Left ventricle myocardium inferior (tissue), 1 donor: ENCODE measurements around the gene JDP2. TPM values are rescaled to one million over a fixed set of nuclear protein-coding genes. Genes with fewer than 3 reads are reported as not detected.

Experiments
- DNase-seq: peaks from one replicate; pipeline ENCODE4 v3.0.0-alpha.2; 2020
- H3K27ac ChIP-seq: fragments of 200-600 bp; replicated peaks from 2 replicates; pipeline ENCODE4 v1.8.0; 2021
- H3K27me3 ChIP-seq: fragments of 200-600 bp; 2 replicates; pipeline ENCODE4 v1.8.0; 2021; ENCODE audit warnings: low read depth
- H3K36me3 ChIP-seq: fragments of 200-600 bp; 2 replicates; pipeline ENCODE4 v1.8.0; 2021
- H3K4me1 ChIP-seq: fragments of 200-600 bp; 2 replicates; pipeline ENCODE4 v1.8.0; 2021
- H3K4me3 ChIP-seq: fragments of 200-600 bp; 2 replicates; pipeline ENCODE4 v1.8.0; 2021; ENCODE audit warnings: mild to moderate bottlenecking, moderate library complexity
- H3K9me3 ChIP-seq: fragments of 200-600 bp; replicated peaks from 2 replicates; pipeline ENCODE4 v1.8.0; 2021
- CTCF ChIP-seq: fragments of 200-600 bp; IDR thresholded peaks from 2 replicates; pipeline ENCODE4 v1.8.0; 2021; ENCODE audit warnings: antibody characterized with exemption, mild to moderate bottlenecking, borderline replicate concordance
- intact Hi-C: fragments of 100-400 bp; cut with micrococcal nuclease; formaldehyde crosslinking; loops from one replicate; pipeline ENCODE4 v1.11.0; 2022
- total RNA-seq: library from RNA; stranded (reverse); fragmentation: NEBNext Ultra II Directional; extraction: Animal tissue kit (Norgen Biotek cat#: 25700); gene quantifications from one replicate; pipeline ENCODE4 v1.2.1, GENCODE V29; 2021
- donor health status: DM: no; HTN: yes; CAD: no; lungs with severe emphysema.

The JDP2 gene
- total RNA-seq, 1 donor from 2014 or later = 21.9 TPM

DNA sequence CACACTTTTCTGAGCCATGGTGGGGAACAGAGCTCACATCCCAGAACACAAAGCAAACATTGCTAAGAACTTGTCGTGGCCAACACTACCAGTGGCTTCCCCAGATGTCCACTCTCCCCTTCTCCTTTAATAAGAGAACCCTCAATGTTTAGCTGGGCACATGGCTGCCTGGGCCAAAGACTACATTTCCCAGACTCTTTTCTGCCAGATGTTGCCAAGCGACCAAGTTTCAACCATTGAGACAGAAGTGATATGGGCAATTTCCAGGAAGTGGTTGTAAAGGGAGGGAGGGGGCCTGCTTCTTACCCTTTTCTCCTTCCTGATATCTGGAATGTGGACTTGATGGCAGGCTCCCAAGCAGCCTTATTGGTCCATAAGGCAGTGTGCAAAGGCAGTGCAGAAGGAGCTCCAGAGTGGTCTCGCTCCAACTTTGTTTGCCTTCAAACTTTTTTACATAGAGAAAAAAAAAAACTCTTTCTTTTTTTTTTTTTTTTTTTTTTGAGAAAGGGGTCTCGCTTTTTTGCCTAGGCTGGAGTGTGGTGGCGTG lies 24.9 kb upstream of the JDP2 start:
- peaks cover 11% of the 10 kb centered on the region for H3K9me3 ChIP-seq
- no peaks in the 10 kb centered on the region for H3K36me3 ChIP-seq
- peaks cover 29% of the 10 kb centered on the region for H3K4me1 ChIP-seq
- intact Hi-C loops = no loop called here
- no peaks in the 10 kb centered on the region for H3K27me3 ChIP-seq
- no peak overlapping the region for H3K4me3 ChIP-seq
- DNase-seq = no peak
- no peak overlapping the region for H3K27ac ChIP-seq
- TF ChIP-seq CTCF = no peak

DNA sequence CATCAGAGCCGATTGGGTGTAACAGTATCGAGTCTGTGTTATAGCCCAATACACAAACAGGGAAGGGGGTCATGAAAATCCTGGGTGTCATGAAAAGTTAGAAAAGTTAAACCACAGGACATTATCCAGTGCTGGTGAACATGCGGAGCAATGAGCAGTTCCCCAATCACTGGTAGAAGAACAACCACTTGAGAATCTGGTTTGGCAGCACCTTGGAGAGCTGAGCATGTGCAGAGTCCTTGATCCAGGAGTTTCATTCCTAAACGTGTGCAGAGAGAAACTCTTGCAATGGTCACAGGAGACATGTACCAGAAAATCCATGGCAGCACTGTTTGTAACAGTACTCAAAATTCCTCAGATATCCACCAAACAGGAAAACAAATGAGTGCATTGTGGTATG lies 23.0 kb upstream of the JDP2 start:
- DNase-seq = no peak
- H3K36me3 ChIP-seq = no peaks in the 10 kb centered on the region
- no peak overlapping the region for H3K27ac ChIP-seq
- TF ChIP-seq CTCF = no peak
- no peaks in the 10 kb centered on the region for H3K9me3 ChIP-seq
- H3K27me3 ChIP-seq = no peaks in the 10 kb centered on the region
- H3K4me1 ChIP-seq = peaks cover 24% of the 10 kb centered on the region
- no peak overlapping the region for H3K4me3 ChIP-seq
- intact Hi-C loops = no loop called here

- Histone ChIP-seq H3K9me3 (no peaks in the 10 kb centered on the region), H3K4me3 (no peak overlapping the region), H3K4me1 (peaks cover 20% of the 10 kb centered on the region), H3K27me3 (no peaks in the 10 kb centered on the region), H3K27ac (no peak overlapping the region), H3K36me3 (no peaks in the 10 kb centered on the region)
- no peak for DNase-seq
- TF ChIP-seq CTCF = no peak
- intact Hi-C loops = no loop called here
Measured at GRCh38 chr14:75406102-75406501, 21.7 kb upstream of the JDP2 start.

DNA sequence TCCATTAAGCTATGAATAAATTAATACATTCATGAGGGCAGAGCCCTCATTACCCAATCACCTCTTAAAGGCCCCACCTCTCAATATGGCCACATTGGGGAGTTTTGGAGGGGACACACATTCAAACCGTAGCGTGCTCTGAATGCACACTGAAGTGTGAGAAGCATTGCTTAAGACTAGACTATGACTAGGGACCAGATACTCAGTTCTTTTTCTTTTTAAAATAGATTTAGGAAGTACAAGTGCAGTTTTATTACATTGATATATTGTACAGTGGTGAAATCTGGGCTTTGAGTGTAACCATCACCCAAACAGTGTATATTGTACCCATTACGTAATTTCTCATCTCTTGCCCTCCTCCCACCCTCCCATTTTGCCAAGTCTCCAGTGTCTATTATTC lies 21.0 kb upstream of the JDP2 start:
- intact Hi-C loops = no loop called here
- H3K4me3 ChIP-seq = no peak overlapping the region
- no peaks in the 10 kb centered on the region for H3K36me3 ChIP-seq
- no peak for TF ChIP-seq CTCF
- peaks cover 18% of the 10 kb centered on the region for H3K4me1 ChIP-seq
- no peaks in the 10 kb centered on the region for H3K9me3 ChIP-seq
- H3K27ac ChIP-seq = no peak overlapping the region
- DNase-seq = no peak
- H3K27me3 ChIP-seq = no peaks in the 10 kb centered on the region

DNA sequence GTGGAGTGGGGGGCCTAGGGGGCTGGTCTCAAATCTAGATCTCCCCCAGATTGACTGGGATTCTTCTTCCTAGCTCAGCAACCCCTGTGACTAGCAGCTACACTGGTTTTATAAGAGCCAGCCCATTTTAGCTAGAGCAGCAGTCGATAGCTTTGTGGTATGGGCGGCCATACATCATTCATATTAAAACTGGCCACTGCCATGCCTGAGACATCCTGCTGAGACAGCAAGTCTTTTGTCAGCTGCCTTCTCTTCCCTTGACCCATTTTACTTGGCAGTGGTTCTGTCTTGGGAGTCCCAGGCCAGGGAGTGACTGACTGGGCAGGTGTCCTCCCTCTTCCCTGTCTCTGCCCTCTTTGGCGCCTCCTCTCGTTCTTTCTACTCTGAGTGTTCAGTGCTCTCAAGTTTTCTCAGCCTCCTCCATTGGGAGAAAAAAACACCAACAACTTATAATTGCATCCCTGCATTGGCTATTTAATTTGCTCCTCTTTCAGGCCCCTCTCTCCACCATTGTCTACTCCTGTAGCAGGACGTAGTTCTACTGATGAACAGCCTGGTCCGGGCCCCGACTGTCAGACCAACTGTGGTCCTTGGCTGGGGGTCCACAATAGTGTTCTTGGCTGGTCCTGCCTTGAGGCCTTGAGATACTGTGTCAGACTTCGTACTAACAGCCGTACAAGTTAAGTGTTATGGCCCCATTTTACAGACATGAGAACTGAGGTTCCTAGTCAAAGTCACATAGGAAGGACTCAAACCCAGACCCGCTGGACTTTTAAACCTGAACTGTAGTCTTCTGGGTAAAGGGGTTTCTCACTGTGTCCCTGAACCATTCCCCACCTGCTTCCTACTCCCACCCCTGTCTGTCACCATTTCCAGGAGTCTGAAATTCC lies 18.3 kb upstream of the JDP2 start:
- no peak for TF ChIP-seq CTCF
- peaks cover 6% of the 10 kb centered on the region for H3K9me3 ChIP-seq
- H3K4me1 ChIP-seq = peaks cover 20% of the 10 kb centered on the region
- DNase-seq = no peak
- H3K27ac ChIP-seq = peak overlapping the region; percentile 58
- H3K27me3 ChIP-seq = no peaks in the 10 kb centered on the region
- H3K36me3 ChIP-seq = no peaks in the 10 kb centered on the region
- intact Hi-C loops = no loop called here
- no peak overlapping the region for H3K4me3 ChIP-seq
